Measurements from ENCODE around the gene SND1.

- TF ChIP-seq, protein P1, sequence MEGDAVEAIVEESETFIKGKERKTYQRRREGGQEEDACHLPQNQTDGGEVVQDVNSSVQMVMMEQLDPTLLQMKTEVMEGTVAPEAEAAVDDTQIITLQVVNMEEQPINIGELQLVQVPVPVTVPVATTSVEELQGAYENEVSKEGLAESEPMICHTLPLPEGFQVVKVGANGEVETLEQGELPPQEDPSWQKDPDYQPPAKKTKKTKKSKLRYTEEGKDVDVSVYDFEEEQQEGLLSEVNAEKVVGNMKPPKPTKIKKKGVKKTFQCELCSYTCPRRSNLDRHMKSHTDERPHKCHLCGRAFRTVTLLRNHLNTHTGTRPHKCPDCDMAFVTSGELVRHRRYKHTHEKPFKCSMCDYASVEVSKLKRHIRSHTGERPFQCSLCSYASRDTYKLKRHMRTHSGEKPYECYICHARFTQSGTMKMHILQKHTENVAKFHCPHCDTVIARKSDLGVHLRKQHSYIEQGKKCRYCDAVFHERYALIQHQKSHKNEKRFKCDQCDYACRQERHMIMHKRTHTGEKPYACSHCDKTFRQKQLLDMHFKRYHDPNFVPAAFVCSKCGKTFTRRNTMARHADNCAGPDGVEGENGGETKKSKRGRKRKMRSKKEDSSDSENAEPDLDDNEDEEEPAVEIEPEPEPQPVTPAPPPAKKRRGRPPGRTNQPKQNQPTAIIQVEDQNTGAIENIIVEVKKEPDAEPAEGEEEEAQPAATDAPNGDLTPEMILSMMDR (IDR thresholded peaks at IDR 0.05): no peak
- no peak for TF ChIP-seq POLR2A (IDR thresholded peaks at IDR 0.05)
Measured at GRCh38 chr7:127888825-127889224, 236.8 kb downstream of the SND1 start.
